GM20431 (cell line): ENCODE measurements around the gene SLC6A18.

Experiments used
- in situ Hi-C: fragments of 300-500 bp; cut with MseI, MboI; formaldehyde crosslinking; loops from one replicate; pipeline ENCODE4 v1.15.0; 2020; ENCODE audit warnings: low sequenced_read_pairs; ENCODE audit not compliant: unreplicated experiment

SLC6A18 gene

GRCh38 chr5:1201327-1202025, 23.7 kb upstream of the SLC6A18 start, which contains the start of gene SLC6A19:
Gene SLC6A19, plus strand, starts transcription at chr5:1201595. Its CDS starts 56 bp downstream, at chr5:1201651.
- in situ Hi-C loops = no loop called here

- in situ Hi-C loops = no loop called here
These were observed 23.0 kb upstream of the SLC6A18 start for GRCh38 chr5:1202026-1202797.

- in situ Hi-C loops = no loop called here
These were observed 22.4 kb upstream of the SLC6A18 start for GRCh38 chr5:1202798-1203185.

GRCh38 chr5:1203311-1203967, 21.7 kb upstream of the SLC6A18 start:
- in situ Hi-C loops = no loop called here

- in situ Hi-C loops = no loop called here
These were observed 21.1 kb upstream of the SLC6A18 start for GRCh38 chr5:1203968-1204692.

- in situ Hi-C loops = no loop called here
These were observed 20.4 kb upstream of the SLC6A18 start for GRCh38 chr5:1204693-1205242.

GRCh38 chr5:1205255-1206180, 19.7 kb upstream of the SLC6A18 start:
- in situ Hi-C loops = no loop called here

- in situ Hi-C loops = no loop called here
These were observed 18.4 kb upstream of the SLC6A18 start for GRCh38 chr5:1206521-1207412.

GRCh38 chr5:1207555-1207954, 17.6 kb upstream of the SLC6A18 start:
- in situ Hi-C loops = no loop called here

- in situ Hi-C loops = no loop called here
These were observed 16.9 kb upstream of the SLC6A18 start for GRCh38 chr5:1208221-1208742.

GRCh38 chr5:1208743-1209488, 16.3 kb upstream of the SLC6A18 start:
- in situ Hi-C loops = no loop called here

- in situ Hi-C loops = no loop called here
These were observed 15.7 kb upstream of the SLC6A18 start for GRCh38 chr5:1209489-1209852.

- in situ Hi-C loops = no loop called here
These were observed 15.0 kb upstream of the SLC6A18 start for GRCh38 chr5:1209896-1210776.

- in situ Hi-C loops = no loop called here
These were observed 14.3 kb upstream of the SLC6A18 start for GRCh38 chr5:1210832-1211251.

GRCh38 chr5:1211701-1212100, 13.5 kb upstream of the SLC6A18 start:
- in situ Hi-C loops = no loop called here

GRCh38 chr5:1212271-1212670, 12.9 kb upstream of the SLC6A18 start:
- in situ Hi-C loops = no loop called here
